GM04504 (cell line): ENCODE results near the gene SPEG.

Experiments
- DNase-seq: peaks from one replicate; pipeline ENCODE4 v3.0.0-alpha.2; 2012; ENCODE audit warnings: low read depth

SPEG gene

GRCh38 chr2:219480004-219480403, 45.4 kb downstream of the SPEG start:
- DNase-seq, result no peak

GRCh38 chr2:219482674-219483405, 48.2 kb downstream of the SPEG start:
- no peak for DNase-seq

GRCh38 chr2:219483451-219484342, 49.1 kb downstream of the SPEG start:
- no peak for DNase-seq

GRCh38 chr2:219484343-219485200, 49.9 kb downstream of the SPEG start:
- no peak for DNase-seq

- DNase-seq, result no peak
Observed at GRCh38 chr2:219485201-219485580, 50.5 kb downstream of the SPEG start.

GRCh38 chr2:219486380-219486959, 51.8 kb downstream of the SPEG start:
- no peak for DNase-seq

- no peak for DNase-seq
Observed at GRCh38 chr2:219488149-219488843, 53.7 kb downstream of the SPEG start.

GRCh38 chr2:219488844-219489194, 54.2 kb downstream of the SPEG start:
- DNase-seq, result no peak

- DNase-seq, result no peak
Observed at GRCh38 chr2:219489315-219489714, 54.7 kb downstream of the SPEG start.

- DNase-seq, result no peak
Observed at GRCh38 chr2:219490186-219490585, 55.5 kb downstream of the SPEG start.

- no peak for DNase-seq
Observed at GRCh38 chr2:219490600-219491130, 56.0 kb downstream of the SPEG start.

GRCh38 chr2:219491278-219491963, 56.8 kb downstream of the SPEG start:
- DNase-seq, result no peak

- no peak for DNase-seq
Observed at GRCh38 chr2:219492575-219492974, 57.9 kb downstream of the SPEG start.

GRCh38 chr2:219493086-219493485, 58.4 kb downstream of the SPEG start:
- no peak for DNase-seq

- no peak for DNase-seq
Observed at GRCh38 chr2:219494952-219495530, 60.4 kb downstream of the SPEG start.

- peak; percentile 48 for DNase-seq
Observed at GRCh38 chr2:219495531-219496122, 61.0 kb downstream of the SPEG start.

GRCh38 chr2:219496247-219496824, 61.7 kb downstream of the SPEG start:
- DNase-seq, result no peak

- DNase-seq, result no peak
Observed at GRCh38 chr2:219496825-219497494, 62.3 kb downstream of the SPEG start.
